Measurements from ENCODE around the gene DGUOK.

DNA sequence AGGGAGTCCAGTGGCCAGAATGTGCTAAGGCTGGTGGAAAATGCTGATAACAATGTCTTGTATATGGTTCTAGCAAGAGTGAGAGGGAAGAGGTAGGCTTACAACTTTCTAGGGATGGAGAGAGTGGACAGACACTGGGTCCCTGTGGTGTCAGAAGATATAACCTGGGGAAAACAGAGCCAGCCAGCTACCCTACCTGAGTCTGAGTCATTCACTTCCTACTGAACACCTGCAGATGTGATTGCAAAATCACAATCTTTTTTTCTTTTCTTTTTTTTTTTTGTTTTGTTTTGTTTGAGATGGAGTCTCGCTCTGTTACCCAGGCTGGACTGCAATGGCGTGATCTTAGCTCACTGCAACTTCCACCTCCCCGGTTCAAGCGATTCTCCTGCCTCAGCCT lies 65.4 kb downstream of the DGUOK start:
- TF ChIP-seq, protein P1, sequence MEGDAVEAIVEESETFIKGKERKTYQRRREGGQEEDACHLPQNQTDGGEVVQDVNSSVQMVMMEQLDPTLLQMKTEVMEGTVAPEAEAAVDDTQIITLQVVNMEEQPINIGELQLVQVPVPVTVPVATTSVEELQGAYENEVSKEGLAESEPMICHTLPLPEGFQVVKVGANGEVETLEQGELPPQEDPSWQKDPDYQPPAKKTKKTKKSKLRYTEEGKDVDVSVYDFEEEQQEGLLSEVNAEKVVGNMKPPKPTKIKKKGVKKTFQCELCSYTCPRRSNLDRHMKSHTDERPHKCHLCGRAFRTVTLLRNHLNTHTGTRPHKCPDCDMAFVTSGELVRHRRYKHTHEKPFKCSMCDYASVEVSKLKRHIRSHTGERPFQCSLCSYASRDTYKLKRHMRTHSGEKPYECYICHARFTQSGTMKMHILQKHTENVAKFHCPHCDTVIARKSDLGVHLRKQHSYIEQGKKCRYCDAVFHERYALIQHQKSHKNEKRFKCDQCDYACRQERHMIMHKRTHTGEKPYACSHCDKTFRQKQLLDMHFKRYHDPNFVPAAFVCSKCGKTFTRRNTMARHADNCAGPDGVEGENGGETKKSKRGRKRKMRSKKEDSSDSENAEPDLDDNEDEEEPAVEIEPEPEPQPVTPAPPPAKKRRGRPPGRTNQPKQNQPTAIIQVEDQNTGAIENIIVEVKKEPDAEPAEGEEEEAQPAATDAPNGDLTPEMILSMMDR (conservative IDR thresholded peaks at IDR 0.05 in 1 of 2, IDR thresholded peaks at IDR 0.05 in 1 of 2; ENCODE audit: extremely low read depth in 1 of 2, insufficient read depth in 1 of 2, low read depth in 1 of 2, low read length in 2 of 2): no peak
- TF ChIP-seq EZH2 (IDR thresholded peaks at IDR 0.05; ENCODE audit: borderline replicate concordance, low read length): no peak

Measured in mammary epithelial cell (primary cell).